Stimulated activated CD8-positive, alpha-beta memory T cell treated with anti-CD3 and anti-CD28 coated beads, Interleukin-15, amount 100 ng/mL, for 4 hours (primary cell): ENCODE measurements around the gene MAML3.
"Not testable (repeated sequence)": the region's sequence is repeated elsewhere in the genome, so short reads cannot be mapped to it uniquely, and the experiment has no call there.

ENCODE experiments used
- DNase-seq, 2 donors: peaks; one replicate each; pipeline ENCODE4 v3.0.0-alpha.2; 2020; ENCODE audit warnings: low read depth in 2 of 2

The MAML3 gene

GRCh38 chr4:139726615-139727014 lies 427.4 kb downstream of the MAML3 start:
- DNase-seq = no peak

GRCh38 chr4:139725236-139725635 lies 428.7 kb downstream of the MAML3 start:
- no peak for DNase-seq

- DNase-seq = no peak
Measured at GRCh38 chr4:139721789-139722188, 432.2 kb downstream of the MAML3 start.

- DNase-seq = no peak
Measured at GRCh38 chr4:139720806-139721205, 433.2 kb downstream of the MAML3 start.

- DNase-seq = no peak
Measured at GRCh38 chr4:139719381-139720101, 434.4 kb downstream of the MAML3 start.

GRCh38 chr4:139718833-139719232 lies 435.2 kb downstream of the MAML3 start:
- DNase-seq = no peak

GRCh38 chr4:139718358-139718757 lies 435.6 kb downstream of the MAML3 start:
- DNase-seq = no peak

GRCh38 chr4:139715746-139716391 lies 438.1 kb downstream of the MAML3 start:
- no peak for DNase-seq

GRCh38 chr4:139712882-139713281 lies 441.1 kb downstream of the MAML3 start:
- DNase-seq = no peak

GRCh38 chr4:139711461-139711860 lies 442.5 kb downstream of the MAML3 start:
- no peak for DNase-seq

- DNase-seq = no peak
Measured at GRCh38 chr4:139710073-139710472, 443.9 kb downstream of the MAML3 start.

- DNase-seq = no peak
Measured at GRCh38 chr4:139709660-139710059, 444.3 kb downstream of the MAML3 start.

GRCh38 chr4:139704915-139705485 lies 449.0 kb downstream of the MAML3 start:
- no peak for DNase-seq

GRCh38 chr4:139700568-139700967 lies 453.4 kb downstream of the MAML3 start:
- DNase-seq = no peak

GRCh38 chr4:139698167-139698925 lies 455.6 kb downstream of the MAML3 start:
- not testable (repeated sequence) for DNase-seq

- DNase-seq = no peak
Measured at GRCh38 chr4:139696491-139696890, 457.5 kb downstream of the MAML3 start.

- DNase-seq = no peak
Measured at GRCh38 chr4:139694522-139695107, 459.4 kb downstream of the MAML3 start.

- DNase-seq = no peak
Measured at GRCh38 chr4:139692309-139693012, 461.5 kb downstream of the MAML3 start.

- no peak for DNase-seq
Measured at GRCh38 chr4:139690419-139690818, 463.6 kb downstream of the MAML3 start.

GRCh38 chr4:139689093-139689722 lies 464.8 kb downstream of the MAML3 start:
- DNase-seq = no peak

- no peak for DNase-seq
Measured at GRCh38 chr4:139686988-139687387, 467.0 kb downstream of the MAML3 start.
